Retina (tissue), 1 donor: ENCODE results near the gene SDS.
"Not testable (repeated sequence)": the region's sequence is repeated elsewhere in the genome, so short reads cannot be mapped to it uniquely, and the experiment has no call there.

ENCODE experiments used
- DNase-seq: peaks from one replicate; pipeline ENCODE4 v3.0.0-alpha.2; 2016

Gene SDS

GRCh38 chr12:113373969-113374368 lies 29.7 kb downstream of the SDS start:
- no peak for DNase-seq

DNA sequence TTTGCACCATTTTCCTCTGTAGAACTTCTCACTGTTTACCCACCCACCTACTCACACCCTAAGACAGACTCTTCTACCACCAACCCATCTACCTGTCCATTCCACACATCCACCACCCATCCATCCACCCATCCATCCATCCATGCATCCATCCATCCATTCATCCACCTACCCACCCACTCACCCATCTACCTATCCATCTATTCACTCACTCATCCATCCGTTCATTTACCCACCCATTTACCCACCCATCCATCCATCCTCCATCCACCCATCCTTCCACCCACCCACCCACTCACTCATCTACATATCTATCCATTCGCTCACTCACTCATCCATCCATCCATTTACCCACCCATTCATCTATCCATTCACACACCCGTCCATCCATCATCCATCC lies 30.2 kb downstream of the SDS start:
- no peak for DNase-seq

GRCh38 chr12:113372371-113372770 lies 31.3 kb downstream of the SDS start:
- DNase-seq: no peak

GRCh38 chr12:113371808-113372207 lies 31.9 kb downstream of the SDS start:
- no peak for DNase-seq

DNA sequence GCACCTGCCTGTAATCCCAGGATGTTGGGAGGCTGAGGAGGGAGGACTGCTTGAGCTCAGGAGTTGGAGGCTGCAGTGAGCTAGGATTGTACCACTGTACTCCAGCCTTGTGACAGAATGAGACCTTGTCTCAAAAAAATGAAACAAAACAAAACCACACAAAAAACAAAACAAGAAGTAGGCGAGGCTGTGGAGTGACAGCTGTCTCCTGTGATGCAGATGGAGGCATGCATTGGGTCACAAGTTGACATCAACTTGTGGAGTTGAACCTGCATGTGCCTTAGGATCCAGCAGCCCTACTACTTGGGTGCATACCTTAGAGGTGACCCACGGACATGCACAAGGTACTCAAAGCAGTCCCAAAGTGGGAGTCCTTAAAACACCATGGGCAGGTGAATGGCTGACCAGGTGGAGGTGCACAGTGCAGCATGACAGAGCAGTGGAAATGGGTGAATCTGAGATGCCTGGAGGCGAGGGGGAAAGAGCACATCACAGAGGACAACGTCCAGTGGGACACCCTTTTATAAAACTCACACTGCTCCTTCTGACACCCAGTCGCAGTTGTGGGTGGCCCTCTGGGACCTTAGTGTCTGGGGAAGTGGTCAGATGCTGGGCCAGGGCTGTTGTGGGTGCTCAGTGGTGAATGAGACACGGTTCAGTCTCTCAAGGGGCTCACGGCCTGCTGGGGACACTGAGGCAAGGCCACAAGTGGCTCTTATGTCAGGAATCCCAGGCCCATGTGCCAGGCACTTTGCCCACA lies 32.6 kb downstream of the SDS start:
- no peak for DNase-seq

DNA sequence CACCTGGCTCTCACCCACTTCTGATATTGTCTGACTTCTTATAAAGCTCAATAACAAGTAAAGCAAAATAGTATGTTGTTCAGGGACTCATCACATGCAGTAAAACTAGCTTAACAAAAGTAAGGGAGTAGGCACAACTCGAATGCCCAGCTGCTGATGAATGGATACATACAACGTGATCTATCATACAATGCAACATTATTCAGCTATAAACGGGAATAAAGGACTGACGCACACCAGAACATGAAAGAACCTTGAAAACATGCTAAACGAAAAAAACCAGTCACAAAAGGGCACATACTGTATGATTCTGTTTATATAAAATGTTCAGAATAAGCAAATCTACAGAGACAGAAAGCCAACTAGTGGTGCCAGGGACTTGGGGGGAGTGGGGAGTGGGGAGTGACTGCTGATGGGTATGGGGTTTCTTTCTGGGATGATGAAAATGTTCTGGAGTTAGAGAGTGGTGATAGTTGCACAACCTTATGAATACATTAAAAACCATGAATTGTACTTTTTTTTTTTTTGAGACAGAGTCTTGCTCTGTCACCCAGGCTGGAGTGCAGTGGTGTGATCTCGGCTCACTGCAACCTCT lies 34.2 kb downstream of the SDS start:
- no peak for DNase-seq

DNA sequence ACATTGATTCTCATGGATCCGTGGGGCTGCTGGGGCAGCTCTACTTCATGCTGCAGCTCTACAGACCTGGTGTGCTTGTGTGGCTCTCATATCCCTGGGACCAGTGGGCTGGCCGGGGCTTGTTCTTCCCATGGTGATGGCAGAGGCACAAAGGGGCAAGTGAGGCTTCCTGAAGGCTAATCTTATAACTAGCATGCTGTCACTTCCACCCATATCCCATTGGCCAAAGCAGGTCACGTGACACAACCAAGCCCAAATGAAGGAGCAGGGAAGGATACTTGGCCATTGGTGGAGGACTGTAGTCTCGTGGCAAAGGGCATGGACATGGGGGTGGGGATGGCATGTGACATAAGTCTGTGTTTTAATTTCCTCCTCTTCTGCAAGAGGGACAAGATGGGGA lies 35.4 kb downstream of the SDS start:
- no peak for DNase-seq

- no peak for DNase-seq
Observed at GRCh38 chr12:113366827-113367226, 36.9 kb downstream of the SDS start.

- DNase-seq: no peak
Observed at GRCh38 chr12:113365639-113366395, 37.9 kb downstream of the SDS start.

- DNase-seq: no peak
Observed at GRCh38 chr12:113364698-113365097, 39.0 kb downstream of the SDS start.

DNA sequence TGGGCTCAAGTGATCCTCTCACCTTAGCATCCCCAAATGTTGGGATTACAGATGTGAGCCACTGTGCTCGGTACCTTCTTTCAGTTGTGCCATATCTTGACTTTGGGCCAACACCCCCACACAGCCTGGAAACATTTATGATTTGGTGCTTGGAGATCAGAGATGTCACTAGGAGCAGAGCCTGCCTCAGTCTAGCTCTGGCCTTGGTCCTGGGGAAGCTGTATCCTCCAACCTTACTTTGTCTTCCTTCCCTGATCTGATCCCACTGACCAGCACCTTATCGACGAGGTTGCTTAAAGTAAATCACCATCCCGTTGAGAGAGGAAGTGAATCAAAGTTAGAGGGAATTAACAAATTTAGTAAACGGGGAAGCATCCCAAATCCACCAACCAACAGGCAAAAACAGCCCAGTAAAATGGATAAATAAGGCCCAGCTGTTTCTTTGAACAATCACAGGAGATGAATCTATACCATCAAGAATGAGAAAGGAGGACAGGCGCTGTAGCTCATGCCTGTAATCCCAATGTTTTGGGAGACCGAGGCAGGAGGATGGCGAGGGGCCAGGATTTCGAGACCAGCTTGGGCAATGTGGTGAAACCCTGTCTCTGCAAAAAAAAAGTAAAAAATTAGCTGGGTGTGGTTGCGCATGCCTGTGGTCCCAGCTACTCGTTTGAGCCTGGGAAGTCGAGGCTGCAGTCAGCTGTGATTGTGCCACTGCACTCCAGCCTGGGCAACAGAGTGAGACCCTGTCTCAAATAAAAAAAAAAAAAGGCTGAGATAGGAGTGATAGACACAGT lies 41.9 kb downstream of the SDS start:
- no peak for DNase-seq

DNA sequence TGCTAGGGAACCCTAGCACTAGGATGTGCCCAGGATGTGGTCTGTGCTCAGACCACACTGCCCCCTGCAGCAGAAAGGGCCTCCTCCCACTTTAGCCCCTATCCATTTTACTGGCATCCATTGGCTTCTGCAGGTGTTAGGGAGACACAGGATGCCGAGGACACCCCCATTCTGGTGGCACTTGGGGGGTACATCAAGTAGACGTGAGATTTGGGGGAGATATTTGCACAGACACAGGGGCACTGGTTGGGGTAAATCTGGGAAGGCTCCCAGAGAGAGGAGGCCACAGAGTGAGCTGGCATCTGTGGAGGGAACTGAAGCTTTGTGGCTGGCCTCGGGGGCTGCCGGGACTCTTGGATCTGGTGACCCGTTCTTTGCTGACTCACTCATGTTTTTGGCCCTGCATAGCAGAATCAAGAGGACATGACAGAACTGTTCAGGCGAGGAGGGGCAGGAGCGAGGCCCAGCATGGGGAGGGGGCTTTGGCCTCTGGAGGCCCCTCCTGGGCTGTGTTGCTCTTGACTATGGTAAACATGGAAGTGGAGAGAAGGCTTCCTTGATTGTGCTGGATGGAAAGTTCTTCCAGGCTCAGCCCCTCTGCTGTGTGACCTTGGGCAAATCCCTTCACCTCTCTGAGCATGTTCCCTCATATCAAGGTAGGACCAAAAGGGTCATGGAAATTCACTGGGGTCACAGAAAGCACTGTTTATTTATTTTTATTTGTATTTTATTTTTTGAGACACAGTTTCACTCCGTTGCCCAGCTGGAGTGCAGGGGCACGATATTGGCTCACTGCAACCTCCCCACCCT lies 43.5 kb downstream of the SDS start:
- no peak for DNase-seq

DNA sequence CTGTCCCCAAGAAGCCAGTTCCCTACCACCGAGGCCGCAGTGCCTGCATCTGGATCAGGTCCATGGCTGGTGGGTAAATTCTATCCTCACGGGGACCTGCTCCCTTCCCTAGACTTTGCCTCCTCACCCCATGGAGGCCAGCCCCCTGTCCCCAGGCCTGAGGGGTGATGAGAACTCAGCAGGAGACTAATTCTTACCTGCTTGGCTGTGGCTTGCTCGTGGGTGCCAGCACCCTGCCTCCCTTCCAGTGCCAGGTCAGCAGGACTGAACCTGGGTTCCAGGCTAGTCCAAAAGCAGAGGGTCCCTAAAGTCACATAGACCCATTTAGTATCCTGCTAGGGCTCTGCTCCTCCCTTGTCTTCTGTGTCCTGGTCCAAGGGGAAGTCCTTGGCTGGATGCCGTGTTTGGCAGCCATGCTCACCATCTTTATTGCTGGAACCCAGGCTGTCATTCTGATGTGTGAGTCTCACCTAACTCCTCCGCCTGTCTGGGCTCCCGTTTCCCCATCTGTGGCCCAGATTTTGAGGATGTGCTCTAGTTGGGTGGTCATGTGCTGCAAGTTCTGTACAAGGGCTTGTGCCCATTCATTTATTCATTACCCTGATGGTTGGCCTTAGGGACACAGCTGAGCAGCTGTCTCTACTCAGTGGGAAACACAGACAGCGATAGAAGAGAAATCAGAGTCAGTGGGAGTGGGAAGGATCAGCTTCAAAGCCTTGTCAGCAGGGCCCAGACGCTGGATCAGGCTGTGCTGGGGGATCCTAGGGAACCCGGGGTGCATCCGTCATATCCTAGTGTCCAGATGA lies 44.4 kb downstream of the SDS start:
- peak; percentile 56 for DNase-seq

GRCh38 chr12:113358381-113359132 lies 45.1 kb downstream of the SDS start, which contains the start of gene PLBD2:
TSS of gene PLBD2 (plus strand) at chr12:113358587. CDS start at chr12:113358601, 14 bp downstream.
- peak; percentile 88 for DNase-seq

DNA sequence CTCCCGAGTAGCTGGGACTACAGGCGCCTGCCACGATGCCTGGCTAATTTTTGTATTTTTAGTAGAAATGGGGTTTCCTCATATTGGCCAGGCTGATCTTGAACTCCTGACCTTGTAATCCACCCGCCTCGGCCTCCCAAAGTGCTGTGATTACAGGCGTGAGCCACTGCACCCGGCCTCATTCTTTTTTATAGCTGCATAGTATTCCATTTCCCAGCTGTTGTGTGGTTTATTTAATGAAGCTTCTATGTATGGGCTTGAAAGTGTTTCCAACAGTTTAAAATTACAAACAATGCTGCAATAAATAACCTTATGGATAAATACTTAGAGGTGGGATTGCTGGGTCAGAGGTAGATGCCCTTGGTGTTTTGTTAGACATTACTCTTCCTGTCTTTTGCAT lies 49.5 kb downstream of the SDS start:
- not testable (repeated sequence) for DNase-seq

DNA sequence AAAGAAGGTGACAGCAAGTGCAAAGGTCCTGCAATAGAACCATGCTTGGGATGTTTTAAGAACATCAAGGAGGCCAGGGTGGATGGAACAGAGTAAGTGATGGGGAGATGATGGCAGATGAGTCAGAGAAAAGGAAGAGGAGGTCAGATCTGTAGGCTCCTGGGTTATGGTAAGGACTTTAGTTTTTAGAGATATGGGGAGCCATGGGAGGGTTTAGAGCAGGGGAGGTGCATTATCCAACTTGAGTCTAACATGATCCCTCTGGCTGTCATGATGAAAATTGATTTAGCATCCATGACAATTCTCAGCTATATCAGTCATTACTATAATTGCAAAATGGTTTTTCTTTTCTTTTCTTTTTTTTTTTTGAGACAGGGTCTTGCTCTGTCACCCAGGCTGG lies 52.6 kb downstream of the SDS start:
- no peak for DNase-seq

DNA sequence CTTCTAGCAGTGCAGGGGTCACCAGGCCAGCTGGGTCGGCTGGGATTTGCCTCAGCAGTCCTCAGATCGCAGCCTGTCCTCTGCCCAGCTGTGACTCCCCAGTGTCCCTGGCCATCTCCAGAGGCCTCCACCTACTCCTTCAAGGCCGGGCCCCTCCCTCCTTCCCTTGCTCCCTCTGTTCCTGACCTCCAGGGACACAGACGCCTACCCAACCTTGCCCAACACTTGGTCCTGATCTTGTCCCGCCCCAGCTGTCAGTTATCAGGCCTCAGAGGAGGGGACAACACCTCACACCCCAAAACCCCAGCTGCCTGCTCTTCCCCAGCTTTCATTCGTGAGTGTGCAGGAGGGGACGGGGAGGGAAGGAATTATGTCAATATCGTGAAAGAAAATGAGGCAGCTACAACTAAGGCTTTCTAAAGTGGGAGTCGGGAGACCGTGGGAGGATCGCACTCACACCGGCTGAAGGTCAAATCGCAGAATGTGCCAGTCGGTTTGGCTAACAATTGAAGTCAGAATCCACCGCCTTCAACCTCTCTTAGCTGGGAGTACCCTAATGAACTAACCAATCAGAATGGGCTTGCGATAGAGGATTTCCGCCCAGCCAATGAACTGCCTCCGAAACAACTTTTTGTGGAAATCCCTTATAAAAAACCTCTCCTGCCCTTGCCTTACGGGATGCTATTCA lies 54.7 kb downstream of the SDS start:
- no peak for DNase-seq

GRCh38 chr12:113347892-113348291 lies 55.8 kb downstream of the SDS start:
- DNase-seq: no peak

DNA sequence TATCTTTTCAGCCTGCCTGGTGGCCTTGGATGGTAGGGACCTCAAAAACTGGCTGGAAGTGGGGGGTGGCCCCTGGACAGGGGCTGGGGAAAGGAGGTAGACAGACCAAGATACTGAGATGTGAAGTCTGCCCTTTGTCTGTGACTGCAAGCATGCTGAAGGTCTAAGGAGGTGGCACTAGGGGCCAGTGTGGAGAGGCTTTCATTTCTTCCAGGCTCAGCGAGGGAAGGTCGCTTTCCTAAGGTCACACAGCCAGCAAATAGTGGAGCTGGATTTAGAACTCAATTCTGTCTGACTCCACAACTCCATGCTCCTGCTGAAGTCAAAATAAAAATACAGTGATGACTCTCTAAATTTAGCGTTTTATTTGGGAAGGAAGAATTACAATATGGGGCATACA lies 56.6 kb downstream of the SDS start:
- no peak for DNase-seq

- no peak for DNase-seq
Observed at GRCh38 chr12:113346353-113346752, 57.3 kb downstream of the SDS start.
